ENCODE measurements around the gene MEMO1.
"Not testable (repeated sequence)": the region's sequence is repeated elsewhere in the genome, so short reads cannot be mapped to it uniquely, and the experiment has no call there.

Gene MEMO1

GRCh38 chr2:31997653-31998052 lies 13.2 kb downstream of the MEMO1 start:
- no peak for DNase-seq

- DNase-seq, result no peak
Measured at GRCh38 chr2:31996571-31997150, 14.1 kb downstream of the MEMO1 start.

- DNase-seq, result no peak
Measured at GRCh38 chr2:31992934-31993333, 17.9 kb downstream of the MEMO1 start.

- DNase-seq, result no peak
Measured at GRCh38 chr2:31992025-31992579, 18.7 kb downstream of the MEMO1 start.

GRCh38 chr2:31989946-31990345 lies 20.9 kb downstream of the MEMO1 start:
- no peak for DNase-seq

- DNase-seq, result peak; percentile 43
Measured at GRCh38 chr2:31987454-31988220, 23.2 kb downstream of the MEMO1 start.

GRCh38 chr2:31986906-31987305 lies 23.9 kb downstream of the MEMO1 start:
- DNase-seq, result no peak

- no peak for DNase-seq
Measured at GRCh38 chr2:31983762-31984467, 26.9 kb downstream of the MEMO1 start.

- DNase-seq, result peak; percentile 77
Measured at GRCh38 chr2:31980674-31981356, 30.0 kb downstream of the MEMO1 start.

GRCh38 chr2:31979956-31980355 lies 30.9 kb downstream of the MEMO1 start:
- DNase-seq, result no peak

- peak; percentile 53 for DNase-seq
Measured at GRCh38 chr2:31979018-31979417, 31.8 kb downstream of the MEMO1 start.

GRCh38 chr2:31978436-31978835 lies 32.4 kb downstream of the MEMO1 start:
- no peak for DNase-seq

GRCh38 chr2:31973665-31974064 lies 37.1 kb downstream of the MEMO1 start:
- DNase-seq, result no peak

GRCh38 chr2:31972059-31972458 lies 38.7 kb downstream of the MEMO1 start:
- no peak for DNase-seq

GRCh38 chr2:31969178-31969577 lies 41.6 kb downstream of the MEMO1 start:
- no peak for DNase-seq

- DNase-seq, result no peak
Measured at GRCh38 chr2:31967790-31968189, 43.0 kb downstream of the MEMO1 start.

GRCh38 chr2:31966402-31966801 lies 44.4 kb downstream of the MEMO1 start:
- not testable (repeated sequence) for DNase-seq

- no peak for DNase-seq
Measured at GRCh38 chr2:31965094-31965493, 45.7 kb downstream of the MEMO1 start.

- DNase-seq, result no peak
Measured at GRCh38 chr2:31962757-31963361, 47.9 kb downstream of the MEMO1 start.

- no peak for DNase-seq
Measured at GRCh38 chr2:31958140-31958717, 52.6 kb downstream of the MEMO1 start.

GRCh38 chr2:31957354-31958139 lies 53.3 kb downstream of the MEMO1 start:
- DNase-seq, result no peak
